Spleen (tissue), 11 donors: ENCODE results near the gene ARL10. TPM values are rescaled to one million over a fixed set of nuclear protein-coding genes. Genes with fewer than 3 reads are reported as not detected.

Experiments
- DNase-seq: peaks from one replicate; pipeline ENCODE4 v3.0.0-alpha.2; 2020
- H3K27ac ChIP-seq, 8 donors: fragments of 200-600 bp; sonication (generic) in 7 of 8; 1 replicate in 4 of 8; 2 replicates in 4 of 8; pipeline versions ENCODE4 v1.5.0 to v1.8.0; 2016 to 2021; ENCODE audit warnings: inconsistent platforms in 4 of 8, mild to moderate bottlenecking in 4 of 8, moderate library complexity in 1 of 8
- H3K27me3 ChIP-seq, 7 donors: fragments of 200-600 bp; sonication (generic) in 6 of 7; replicated peaks in 1 of 7; 1 replicate in 4 of 7; 2 replicates in 3 of 7; pipeline versions ENCODE4 v1.5.0 to v1.8.0; 2016 to 2021; ENCODE audit warnings: inconsistent platforms in 3 of 7, mild to moderate bottlenecking in 1 of 7
- H3K36me3 ChIP-seq, 6 donors: fragments of 200-600 bp; sonication (generic) in 5 of 6; 1 replicate in 4 of 6; 2 replicates in 2 of 6; pipeline versions ENCODE4 v1.5.0 to v1.8.0; 2016 to 2021; ENCODE audit warnings: inconsistent platforms in 2 of 6
- H3K4me1 ChIP-seq, 6 donors: fragments of 200-600 bp; sonication (generic) in 5 of 6; 1 replicate in 3 of 6; 2 replicates in 3 of 6; pipeline versions ENCODE4 v1.5.0 to v1.8.0; 2016 to 2021; ENCODE audit warnings: inconsistent platforms in 3 of 6
- H3K4me3 ChIP-seq, 8 donors: fragments of 200-600 bp; sonication (generic) in 7 of 8; 1 replicate in 4 of 8; 2 replicates in 4 of 8; pipeline versions ENCODE4 v1.5.0 to v1.8.0; 2016 to 2021; ENCODE audit warnings: inconsistent platforms in 4 of 8, mild to moderate bottlenecking in 4 of 8, moderate library complexity in 2 of 8
- H3K9me3 ChIP-seq, 8 donors: fragments of 200-600 bp; sonication (generic) in 7 of 8; 1 replicate in 4 of 8; 2 replicates in 4 of 8; pipeline versions ENCODE4 v1.5.0 to v1.8.0; 2016 to 2021; ENCODE audit warnings: inconsistent platforms in 4 of 8
- POLR2A ChIP-seq, 3 donors: fragments of 450-650 bp; IDR thresholded peaks; one replicate each; pipeline ENCODE4 v1.5.1; 2017; ENCODE audit warnings: antibody characterized with exemption in 3 of 3, mild to moderate bottlenecking in 1 of 3
- POLR2AphosphoS5 ChIP-seq, 3 donors: sonication (generic); formaldehyde crosslinking; IDR thresholded peaks; one replicate each; pipeline ENCODE4 v1.5.1; 2017; ENCODE audit warnings: antibody characterized with exemption in 3 of 3
- WGBS, 5 donors: extraction: QIAGEN DNeasy Blood & Tissue Kit in 3 of 5; methylation state at CpG; one replicate each; pipeline versions ENCODE4 v1.1.5 to v1.1.7; 2013 to 2018; 5-methylcytosine and 5-hydroxymethylcytosine counted together
- intact Hi-C: fragments of 100-400 bp; cut with DNase I; formaldehyde crosslinking; loops from one replicate; pipeline ENCODE4 v1.15.0; 2023; ENCODE audit warnings: low total_unique reads
- polyA plus RNA-seq, 3 donors: library from polyadenylated mRNA; stranded (reverse); fragments of 200-250 nt; gene quantifications; one replicate each; pipeline ENCODE4 v1.2.1, GENCODE V29; 2013
- total RNA-seq, 7 donors: library from RNA; depleted of rRNA in 3 of 7; stranded (reverse); fragments of >200 nt in 3 of 7; fragmentation: NEBNext Ultra II Directional in 4 of 7; extraction: Animal tissue kit (Norgen Biotek cat#: 25700) in 4 of 7; gene quantifications; one replicate each; pipeline versions ENCODE4 v1.1.0 to v1.2.1, GENCODE V29; 2016 to 2021
- TF ChIP-seq, protein P1 (sequence below), 11 experiments: fragments of 200-600 bp in 7 of 11; fragments of 450-650 bp in 4 of 11; sonication (generic) in 4 of 11; IDR thresholded peaks in 8 of 11; conservative IDR thresholded peaks in 3 of 11; 1 replicate in 7 of 11; 2 replicates in 4 of 11; pipeline versions ENCODE4 v1.4.0 to v1.8.0; 2016 to 2021; ENCODE audit warnings: antibody characterized with exemption in 11 of 11, inconsistent platforms in 4 of 11, mild to moderate bottlenecking in 1 of 11
- donor health status: healthy with polysubstance abuse.
- donor health status: DM: no; HTN: no; CAD: no; lungs with moderate emphysema.
- donor health status: DM: no; HTN: no; CAD: no.
- donor health status: Bipolar disorder and iron deficiency.
- donor health status: healthy.
- donor health status: DM: no; HTN: no; CAD: no.
- donor health status: DM: yes; HTN: yes; CAD: no.

The ARL10 gene
- total and polyA plus RNA-seq, 10 donors, result 1.6 to 17.8 (median 6.8) TPM

DNA sequence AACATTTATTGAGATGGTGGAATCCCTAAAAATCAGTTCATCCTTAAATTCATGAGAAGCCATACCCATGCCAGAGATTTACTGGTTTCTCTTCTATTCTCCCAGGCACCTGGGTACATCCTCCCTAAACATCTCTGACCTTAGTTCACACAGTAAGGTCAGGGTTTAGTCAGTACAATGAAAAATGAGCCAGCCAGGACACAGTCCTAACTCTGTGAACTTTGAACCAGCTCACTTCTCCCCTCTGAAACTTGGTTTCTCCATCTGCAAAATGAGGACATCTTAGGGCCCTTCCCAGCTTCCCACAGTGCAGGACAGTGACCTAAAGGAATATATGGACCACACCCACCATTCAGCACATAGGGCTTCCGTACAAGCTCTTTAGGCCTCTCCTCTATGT lies 21.2 kb downstream of the ARL10 start:
- Histone ChIP-seq H3K36me3 (peaks cover 0 to 67% (median 47%) of the 10 kb centered on the region in 6 donors), H3K27me3 (no peaks in the 10 kb centered on the region), H3K4me1 (peaks cover 12 to 51% (median 33%) of the 10 kb centered on the region in 6 donors), H3K27ac (no peak overlapping the region), H3K9me3 (no peaks in the 10 kb centered on the region), H3K4me3 (no peak overlapping the region)
- intact Hi-C loops, result no loop called here
- DNase-seq, result no peak
- WGBS, 5 donors, result 66 to 95% (median 78%) methylated on average over 1 of the region's 1 CpG
- TF ChIP-seq, protein P1, sequence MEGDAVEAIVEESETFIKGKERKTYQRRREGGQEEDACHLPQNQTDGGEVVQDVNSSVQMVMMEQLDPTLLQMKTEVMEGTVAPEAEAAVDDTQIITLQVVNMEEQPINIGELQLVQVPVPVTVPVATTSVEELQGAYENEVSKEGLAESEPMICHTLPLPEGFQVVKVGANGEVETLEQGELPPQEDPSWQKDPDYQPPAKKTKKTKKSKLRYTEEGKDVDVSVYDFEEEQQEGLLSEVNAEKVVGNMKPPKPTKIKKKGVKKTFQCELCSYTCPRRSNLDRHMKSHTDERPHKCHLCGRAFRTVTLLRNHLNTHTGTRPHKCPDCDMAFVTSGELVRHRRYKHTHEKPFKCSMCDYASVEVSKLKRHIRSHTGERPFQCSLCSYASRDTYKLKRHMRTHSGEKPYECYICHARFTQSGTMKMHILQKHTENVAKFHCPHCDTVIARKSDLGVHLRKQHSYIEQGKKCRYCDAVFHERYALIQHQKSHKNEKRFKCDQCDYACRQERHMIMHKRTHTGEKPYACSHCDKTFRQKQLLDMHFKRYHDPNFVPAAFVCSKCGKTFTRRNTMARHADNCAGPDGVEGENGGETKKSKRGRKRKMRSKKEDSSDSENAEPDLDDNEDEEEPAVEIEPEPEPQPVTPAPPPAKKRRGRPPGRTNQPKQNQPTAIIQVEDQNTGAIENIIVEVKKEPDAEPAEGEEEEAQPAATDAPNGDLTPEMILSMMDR (IDR thresholded peaks at IDR 0.05 in 8 of 11, conservative IDR thresholded peaks at IDR 0.05 in 3 of 11), result no peak
- TF ChIP-seq POLR2A (IDR thresholded peaks at IDR 0.05) (no peak), POLR2AphosphoS5 (IDR thresholded peaks at IDR 0.05) (no peak)

DNA sequence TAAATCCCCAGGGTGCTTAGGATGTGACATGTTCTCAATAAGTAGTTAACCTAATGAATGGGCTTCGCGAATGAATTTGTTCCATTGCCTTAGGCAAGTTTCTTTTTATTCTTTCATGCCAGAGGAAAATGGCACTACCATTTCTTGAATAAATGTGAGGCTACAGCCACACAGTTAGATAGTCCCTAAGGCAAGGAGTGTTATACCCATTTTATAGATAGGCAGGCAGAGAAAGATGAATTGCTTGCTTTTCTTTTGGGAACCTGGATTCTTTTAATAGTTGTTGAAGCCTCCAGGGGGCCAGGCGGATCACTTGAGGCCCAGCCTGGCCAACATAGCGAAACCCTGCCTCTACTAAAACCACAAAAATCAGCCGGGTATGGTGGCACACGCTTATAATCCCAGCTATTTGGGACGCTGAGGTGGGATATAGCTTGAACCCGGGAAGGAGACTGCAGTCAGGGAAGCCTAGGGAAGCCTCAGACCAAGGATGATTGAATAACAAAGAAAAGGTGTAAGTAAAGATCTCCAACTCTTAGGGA lies 22.2 kb downstream of the ARL10 start:
- H3K36me3 ChIP-seq, result peaks cover 0 to 67% (median 45%) of the 10 kb centered on the region in 6 donors
- intact Hi-C loops, result no loop called here
- H3K4me1 ChIP-seq, result peaks cover 12 to 60% (median 34%) of the 10 kb centered on the region in 6 donors
- no peaks in the 10 kb centered on the region for H3K27me3 ChIP-seq
- DNase-seq, result peak; percentile 20
- no peaks in the 10 kb centered on the region for H3K9me3 ChIP-seq
- TF ChIP-seq, protein P1 (IDR thresholded peaks at IDR 0.05 in 8 of 11, conservative IDR thresholded peaks at IDR 0.05 in 3 of 11), result no peak
- no peak for TF ChIP-seq POLR2A (IDR thresholded peaks at IDR 0.05)
- TF ChIP-seq POLR2AphosphoS5 (IDR thresholded peaks at IDR 0.05), result no peak
- WGBS, 5 donors, result 35 to 38% (median 36%) methylated on average over 8 of the region's 8 CpGs
- H3K27ac ChIP-seq, result peak overlapping the region in 1 of 8 donors; percentile 98
- H3K4me3 ChIP-seq, result peak overlapping the region; percentile 66 to 99 (median 95)

DNA sequence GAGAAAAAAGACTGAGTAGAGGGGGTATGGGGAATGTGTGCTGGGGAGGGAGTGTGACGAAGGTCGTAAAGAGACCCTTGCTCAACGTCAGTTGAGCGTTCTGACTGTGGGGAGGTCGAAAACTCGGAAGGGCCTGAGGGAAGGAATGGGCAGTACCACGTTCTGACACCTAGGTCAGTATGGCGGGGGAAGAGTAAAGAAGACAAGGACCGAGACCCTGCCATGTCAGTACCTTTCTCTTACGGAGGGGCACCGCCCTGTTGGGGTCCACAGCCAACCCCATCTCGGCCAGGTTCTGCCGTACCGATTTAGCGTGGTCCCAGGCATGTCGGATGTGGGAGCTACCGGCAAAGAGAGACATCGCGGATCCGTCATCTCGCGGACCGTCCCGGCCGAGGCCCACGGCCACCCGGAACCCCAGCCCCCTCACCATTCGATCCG lies 22.7 kb downstream of the ARL10 start:
- peaks cover 12 to 61% (median 37%) of the 10 kb centered on the region in 6 donors for H3K4me1 ChIP-seq
- DNase-seq, result no peak
- intact Hi-C loops, result no loop called here
- no peaks in the 10 kb centered on the region for H3K27me3 ChIP-seq
- peak overlapping the region in 7 of 8 donors; percentile 88 to 98 (median 97) for H3K27ac ChIP-seq
- TF ChIP-seq, protein P1 (IDR thresholded peaks at IDR 0.05 in 8 of 11, conservative IDR thresholded peaks at IDR 0.05 in 3 of 11), result no peak
- TF ChIP-seq POLR2A (IDR thresholded peaks at IDR 0.05) (no peak), POLR2AphosphoS5 (IDR thresholded peaks at IDR 0.05) (no peak)
- H3K9me3 ChIP-seq, result no peaks in the 10 kb centered on the region
- peak overlapping the region; percentile 66 to 99 (median 95) for H3K4me3 ChIP-seq
- H3K36me3 ChIP-seq, result peaks cover 0 to 67% (median 46%) of the 10 kb centered on the region in 6 donors
- 0 to 1% (median 0%) methylated on average over 12 to 29 of the region's 29 CpGs for WGBS, 5 donors

DNA sequence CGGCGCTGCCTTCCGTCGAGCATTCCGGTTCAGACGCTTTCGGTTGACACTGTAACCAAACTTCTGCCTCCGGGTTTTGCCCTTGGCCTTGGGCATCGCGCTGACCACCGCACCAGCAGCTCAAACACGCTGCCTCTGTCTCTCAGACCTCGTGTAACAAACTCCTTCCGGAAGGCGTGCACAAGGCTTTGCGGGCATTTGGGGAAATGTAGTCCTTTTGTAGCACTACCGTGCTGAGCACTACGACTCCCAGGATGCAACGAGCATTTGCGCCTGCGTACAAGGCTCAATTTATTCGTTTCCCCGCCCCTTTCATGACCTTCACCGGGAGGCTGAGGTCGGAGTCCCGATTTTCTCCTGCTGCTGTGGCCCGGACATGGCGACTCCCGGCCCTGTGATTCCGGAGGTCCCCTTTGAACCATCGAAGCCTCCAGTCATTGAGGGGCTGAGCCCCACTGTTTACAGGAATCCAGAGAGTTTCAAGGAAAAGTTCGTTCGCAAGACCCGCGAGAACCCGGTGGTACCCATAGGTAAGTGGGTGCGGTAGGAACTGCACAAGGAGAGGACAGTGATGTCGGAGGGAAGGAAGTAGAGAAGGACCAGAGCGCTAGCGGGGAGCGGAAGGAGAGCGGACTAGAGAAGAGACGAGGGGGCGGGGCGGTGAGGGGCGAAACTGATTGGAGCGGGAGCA lies 23.3 kb downstream of the ARL10 start, which contains the start of the genes HIGD2A and NOP16:
HIGD2A (plus strand) TSS at position 308 of the 691 bp plus-strand sequence; CDS start at position 377, 69 bp downstream.
NOP16 (minus strand) TSS at position 155 of the 691 bp plus-strand sequence; CDS start at position 96, 59 bp downstream.
- Histone ChIP-seq H3K4me3 (peak within 1 kb of the TSS; percentile 66 to 99 (median 95)), H3K36me3 (peaks cover 0 to 67% (median 42%) of the 10 kb centered on the region in 6 donors), H3K4me1 (peaks cover 12 to 61% (median 37%) of the 10 kb centered on the region in 6 donors), H3K27ac (peak within 1 kb of the TSS; percentile 88 to 98 (median 97)), H3K27me3 (no peaks in the 10 kb centered on the region), H3K9me3 (no peaks in the 10 kb centered on the region)
- peak; percentile 76 to 92 (median 87) for TF ChIP-seq POLR2AphosphoS5 (IDR thresholded peaks at IDR 0.05)
- TF ChIP-seq, protein P1 (IDR thresholded peaks at IDR 0.05 in 8 of 11, conservative IDR thresholded peaks at IDR 0.05 in 3 of 11), result peak in 10 of 11 experiments; percentile 9 to 66 (median 51)
- no peak for TF ChIP-seq POLR2A (IDR thresholded peaks at IDR 0.05)
- intact Hi-C loops, result no loop called here
- WGBS, 5 donors, result 0 to 1% (median 1%) methylated on average over 41 to 47 of the region's 47 CpGs
- DNase-seq, result peak; percentile 99
